Smooth muscle cell (in vitro differentiated cells): ENCODE measurements around the gene ZNF823. TPM values are rescaled to one million over a fixed set of nuclear protein-coding genes. Genes with fewer than 3 reads are reported as not detected.

Experiments used
- DNase-seq: peaks from one replicate; lab custom pipeline; 2025; ENCODE audit not compliant: unreplicated experiment; lab: John Stamatoyannopoulos, UW
- H2AFZ ChIP-seq: fragments of 200-600 bp; sonication (generic); 2 replicates; pipeline ENCODE4 v1.6.0; 2016; ENCODE audit warnings: antibody characterized with exemption, low read depth, mild to moderate bottlenecking
- H3F3A ChIP-seq: fragments of 200-600 bp; sonication (generic); 2 replicates; pipeline ENCODE4 v1.6.0; 2017; ENCODE audit warnings: antibody characterized with exemption, low read depth
- H3K27ac ChIP-seq: fragments of 200-600 bp; sonication (generic); 2 replicates; pipeline ENCODE4 v1.5.1; 2016; ENCODE audit warnings: low read depth, mild to moderate bottlenecking
- H3K27me3 ChIP-seq: fragments of 200-600 bp; sonication (generic); 2 replicates; pipeline ENCODE4 v1.6.1; 2016; ENCODE audit warnings: low read depth, mild to moderate bottlenecking
- H3K36me3 ChIP-seq: fragments of 200-600 bp; sonication (generic); 2 replicates; pipeline ENCODE4 v1.5.1; 2016; ENCODE audit warnings: low read depth
- H3K4me1 ChIP-seq: fragments of 200-600 bp; sonication (generic); 2 replicates; pipeline ENCODE4 v1.5.1; 2016; ENCODE audit warnings: low read depth
- H3K4me2 ChIP-seq: fragments of 200-600 bp; sonication (generic); 2 replicates; pipeline ENCODE4 v1.6.0; 2016; ENCODE audit warnings: mild to moderate bottlenecking
- H3K4me3 ChIP-seq: fragments of 200-600 bp; sonication (generic); 2 replicates; pipeline ENCODE4 v1.5.1; 2016; ENCODE audit warnings: mild to moderate bottlenecking
- H3K79me2 ChIP-seq: fragments of 200-600 bp; sonication (generic); 2 replicates; pipeline ENCODE4 v1.6.0; 2016; ENCODE audit warnings: low read depth, mild to moderate bottlenecking
- H3K9ac ChIP-seq: fragments of 200-600 bp; sonication (generic); 2 replicates; pipeline ENCODE4 v1.6.0; 2016; ENCODE audit warnings: low read depth
- H3K9me3 ChIP-seq: fragments of 200-600 bp; sonication (generic); replicated peaks from 2 replicates; pipeline ENCODE4 v1.5.1; 2016; ENCODE audit warnings: low read depth
- H4K20me1 ChIP-seq: fragments of 200-600 bp; sonication (generic); 2 replicates; pipeline ENCODE4 v1.6.0; 2016; ENCODE audit warnings: low read depth
- CTCF ChIP-seq: fragments of 200-600 bp; sonication (generic); IDR thresholded peaks from 2 replicates; pipeline ENCODE4 v1.5.1; 2017; ENCODE audit warnings: borderline replicate concordance, mild to moderate bottlenecking, antibody characterized with exemption; ENCODE audit not compliant: insufficient read depth, poor library complexity, severe bottlenecking
- WGBS: methylation state at CpG from one replicate; pipeline ENCODE4 v1.1.7; 2016; ENCODE audit warnings: low lambda C conversion rate; 5-methylcytosine and 5-hydroxymethylcytosine counted together
- polyA plus RNA-seq: library from polyadenylated mRNA; unstranded; fragments of >200 nt; fragmentation: Nextera tagmentation; extraction: Ambion mirVana; gene quantifications from 2 replicates; pipeline ENCODE4 v1.2.1, GENCODE V29; 2016
- total RNA-seq: library from RNA; depleted of rRNA; stranded (reverse); fragments of >200 nt; gene quantifications from 2 replicates; pipeline ENCODE4 v1.2.3, GENCODE V29; 2014

Gene ZNF823
- total and polyA plus RNA-seq, 2 experiments from 2014 or later = 1.0 to 5.7 TPM

DNA sequence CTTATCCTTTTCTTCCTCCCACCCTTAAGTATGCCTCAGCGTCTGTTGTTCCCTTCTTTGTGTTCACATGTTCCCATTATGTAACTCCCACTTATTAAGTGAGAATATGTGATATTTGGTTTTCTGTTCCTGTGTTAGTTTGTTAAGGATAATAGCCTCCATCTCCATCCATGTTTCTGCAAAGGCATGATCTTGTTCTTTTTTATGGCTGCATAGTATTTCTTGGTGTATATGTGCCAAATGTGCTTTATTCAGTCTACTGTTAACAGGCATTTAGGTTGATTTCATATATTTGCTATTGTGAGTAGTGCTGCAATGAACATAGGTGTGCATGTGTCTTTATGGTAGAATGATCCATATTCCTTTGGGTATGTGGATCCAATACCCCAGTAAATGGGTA is 24.9 kb upstream of the ZNF823 start:
- Histone ChIP-seq H3K27me3 (no peaks in the 10 kb centered on the region), H4K20me1 (no peaks in the 10 kb centered on the region), H3K9me3 (no peaks in the 10 kb centered on the region), H3K4me2 (no peak overlapping the region), H3K36me3 (no peaks in the 10 kb centered on the region), H3K9ac (no peak overlapping the region), H2AFZ (no peak overlapping the region), H3K4me1 (no peaks in the 10 kb centered on the region), H3K79me2 (no peaks in the 10 kb centered on the region), H3F3A (no peaks in the 10 kb centered on the region), H3K4me3 (no peak overlapping the region), H3K27ac (no peak overlapping the region)
- WGBS = 90% methylated on average over 1 of the region's 1 CpG
- TF ChIP-seq CTCF = no peak
- DNase-seq = no peak

GRCh38 chr19:11763117-11763516 is 24.4 kb upstream of the ZNF823 start:
- Histone ChIP-seq H3F3A (no peaks in the 10 kb centered on the region), H3K4me3 (no peak overlapping the region), H3K9ac (no peak overlapping the region), H2AFZ (no peak overlapping the region), H3K27me3 (no peaks in the 10 kb centered on the region), H3K4me2 (no peak overlapping the region), H3K36me3 (no peaks in the 10 kb centered on the region), H3K9me3 (no peaks in the 10 kb centered on the region), H4K20me1 (no peaks in the 10 kb centered on the region), H3K79me2 (no peaks in the 10 kb centered on the region), H3K27ac (no peak overlapping the region), H3K4me1 (no peaks in the 10 kb centered on the region)
- WGBS = 76% methylated on average over 3 of the region's 3 CpGs
- DNase-seq = no peak
- TF ChIP-seq CTCF = no peak

GRCh38 chr19:11759805-11760204 is 21.1 kb upstream of the ZNF823 start:
- no peaks in the 10 kb centered on the region for H3K4me1 ChIP-seq
- no peak overlapping the region for H3K9ac ChIP-seq
- no peak overlapping the region for H3K4me2 ChIP-seq
- H3K9me3 ChIP-seq = no peaks in the 10 kb centered on the region
- no peaks in the 10 kb centered on the region for H3K36me3 ChIP-seq
- H3F3A ChIP-seq = no peaks in the 10 kb centered on the region
- no peaks in the 10 kb centered on the region for H4K20me1 ChIP-seq
- no peaks in the 10 kb centered on the region for H3K79me2 ChIP-seq
- no peak for DNase-seq
- H2AFZ ChIP-seq = no peak overlapping the region
- WGBS = 81% methylated on average over 7 of the region's 7 CpGs
- no peak for TF ChIP-seq CTCF
- H3K27me3 ChIP-seq = no peaks in the 10 kb centered on the region
- H3K27ac ChIP-seq = no peak overlapping the region
- H3K4me3 ChIP-seq = no peak overlapping the region

- TF ChIP-seq CTCF = no peak
- H3K4me1 ChIP-seq = no peaks in the 10 kb centered on the region
- H2AFZ ChIP-seq = no peak overlapping the region
- H3K9me3 ChIP-seq = peaks cover under 1% of the 10 kb centered on the region
- DNase-seq = no peak
- H3K9ac ChIP-seq = no peak overlapping the region
- no peak overlapping the region for H3K27ac ChIP-seq
- no peak overlapping the region for H3K4me3 ChIP-seq
- no peak overlapping the region for H3K4me2 ChIP-seq
- no peaks in the 10 kb centered on the region for H3F3A ChIP-seq
- no peaks in the 10 kb centered on the region for H3K79me2 ChIP-seq
- 63% methylated on average over 1 of the region's 1 CpG for WGBS
- no peaks in the 10 kb centered on the region for H3K36me3 ChIP-seq
- no peaks in the 10 kb centered on the region for H4K20me1 ChIP-seq
- H3K27me3 ChIP-seq = no peaks in the 10 kb centered on the region
Observed at GRCh38 chr19:11756965-11757364, 18.2 kb upstream of the ZNF823 start.
